ENCODE measurements around the gene ERC2.

The ERC2 gene

GRCh38 chr3:55963601-55964000 is 504.7 kb downstream of the ERC2 start:
- no peak for DNase-seq

- DNase-seq = no peak
These were observed 508.7 kb downstream of the ERC2 start for GRCh38 chr3:55959471-55960080.

- DNase-seq = no peak
These were observed 509.7 kb downstream of the ERC2 start for GRCh38 chr3:55958605-55959004.

- no peak for DNase-seq
These were observed 512.3 kb downstream of the ERC2 start for GRCh38 chr3:55955891-55956477.

GRCh38 chr3:55951388-55951787 is 516.9 kb downstream of the ERC2 start:
- no peak for DNase-seq

- DNase-seq = no peak
These were observed 520.9 kb downstream of the ERC2 start for GRCh38 chr3:55947406-55947805.

GRCh38 chr3:55946574-55947160 is 521.6 kb downstream of the ERC2 start:
- DNase-seq = no peak

- no peak for DNase-seq
These were observed 525.4 kb downstream of the ERC2 start for GRCh38 chr3:55942868-55943267.

- no peak for DNase-seq
These were observed 529.0 kb downstream of the ERC2 start for GRCh38 chr3:55939287-55939686.

- no peak for DNase-seq
These were observed 531.0 kb downstream of the ERC2 start for GRCh38 chr3:55937301-55937700.

GRCh38 chr3:55936549-55937052 is 531.7 kb downstream of the ERC2 start:
- DNase-seq = no peak

- no peak for DNase-seq
These were observed 533.0 kb downstream of the ERC2 start for GRCh38 chr3:55935241-55935640.

- no peak for DNase-seq
These were observed 533.5 kb downstream of the ERC2 start for GRCh38 chr3:55934771-55935170.

- no peak for DNase-seq
These were observed 539.0 kb downstream of the ERC2 start for GRCh38 chr3:55929154-55929869.

GRCh38 chr3:55923626-55924025 is 544.6 kb downstream of the ERC2 start:
- DNase-seq = no peak

GRCh38 chr3:55923207-55923606 is 545.1 kb downstream of the ERC2 start:
- no peak for DNase-seq

GRCh38 chr3:55912880-55913279 is 555.4 kb downstream of the ERC2 start:
- no peak for DNase-seq

GRCh38 chr3:55911266-55911665 is 557.0 kb downstream of the ERC2 start:
- DNase-seq = no peak

GRCh38 chr3:55910543-55910942 is 557.7 kb downstream of the ERC2 start:
- DNase-seq = no peak

GRCh38 chr3:55909373-55909772 is 558.9 kb downstream of the ERC2 start:
- no peak for DNase-seq

- no peak for DNase-seq
These were observed 560.7 kb downstream of the ERC2 start for GRCh38 chr3:55907616-55908015.

GRCh38 chr3:55906896-55907295 is 561.4 kb downstream of the ERC2 start:
- DNase-seq = no peak

- no peak for DNase-seq
These were observed 563.6 kb downstream of the ERC2 start for GRCh38 chr3:55904716-55905115.

- no peak for DNase-seq
These were observed 564.6 kb downstream of the ERC2 start for GRCh38 chr3:55903680-55904079.
